HCT116 (cell line): ENCODE results near the gene ESRRA.

Experiments
- EGR1 ChIP-seq: IDR thresholded peaks from 2 replicates; pipeline ENCODE4 v1.6.1; 2012; ENCODE audit warnings: low read depth
- EZH2phosphoT487 ChIP-seq: fragments of 200-600 bp; IDR thresholded peaks from 2 replicates; pipeline ENCODE4 v1.6.1; 2018; ENCODE audit warnings: antibody characterized with exemption, borderline replicate concordance
- POLR2A ChIP-seq: IDR thresholded peaks from 2 replicates; pipeline ENCODE4 v1.7.0; 2011; ENCODE audit warnings: borderline replicate concordance; ENCODE audit not compliant: insufficient read depth, insufficient read length; ENCODE audit errors: extremely low read depth
- POLR2AphosphoS5 ChIP-seq: IDR thresholded peaks from 2 replicates; pipeline ENCODE4 v1.6.1; 2011; ENCODE audit warnings: mild to moderate bottlenecking, low read depth, low read length, moderate library complexity
- ZFX ChIP-seq: fragments of 450-650 bp; IDR thresholded peaks from 2 replicates; pipeline ENCODE4 v1.6.1; 2017
- ZNF274 ChIP-seq: fragments of 200-500 bp; sonication (Bioruptor generic); IDR thresholded peaks from 2 replicates; pipeline ENCODE4 v1.6.1; 2014; ENCODE audit warnings: mild to moderate bottlenecking, low read depth, low read length, inconsistent platforms
- TF ChIP-seq, protein P1 (sequence below): IDR thresholded peaks from 2 replicates; pipeline ENCODE4 v1.6.1; 2012
- TF ChIP-seq, protein P2 (sequence below), 3 experiments: fragments of 200-600 bp in 1 of 3; sonication (generic) in 1 of 3; IDR thresholded peaks in 2 of 3; conservative IDR thresholded peaks in 1 of 3; 2 replicates each; pipeline ENCODE4 v1.5.1; 2012 to 2017; ENCODE audit warnings: low read depth in 2 of 3, low read length in 2 of 3, antibody characterized with exemption in 1 of 3, borderline replicate concordance in 1 of 3, control low read depth in 1 of 3, mild to moderate bottlenecking in 1 of 3, mixed read lengths in 1 of 3, mixed run types in 1 of 3, moderate library complexity in 1 of 3; ENCODE audit not compliant: insufficient read depth in 1 of 3
- TF ChIP-seq, protein P3 (sequence below): IDR thresholded peaks from 2 replicates; pipeline ENCODE4 v1.6.1; 2012; ENCODE audit warnings: low read depth

DNA sequence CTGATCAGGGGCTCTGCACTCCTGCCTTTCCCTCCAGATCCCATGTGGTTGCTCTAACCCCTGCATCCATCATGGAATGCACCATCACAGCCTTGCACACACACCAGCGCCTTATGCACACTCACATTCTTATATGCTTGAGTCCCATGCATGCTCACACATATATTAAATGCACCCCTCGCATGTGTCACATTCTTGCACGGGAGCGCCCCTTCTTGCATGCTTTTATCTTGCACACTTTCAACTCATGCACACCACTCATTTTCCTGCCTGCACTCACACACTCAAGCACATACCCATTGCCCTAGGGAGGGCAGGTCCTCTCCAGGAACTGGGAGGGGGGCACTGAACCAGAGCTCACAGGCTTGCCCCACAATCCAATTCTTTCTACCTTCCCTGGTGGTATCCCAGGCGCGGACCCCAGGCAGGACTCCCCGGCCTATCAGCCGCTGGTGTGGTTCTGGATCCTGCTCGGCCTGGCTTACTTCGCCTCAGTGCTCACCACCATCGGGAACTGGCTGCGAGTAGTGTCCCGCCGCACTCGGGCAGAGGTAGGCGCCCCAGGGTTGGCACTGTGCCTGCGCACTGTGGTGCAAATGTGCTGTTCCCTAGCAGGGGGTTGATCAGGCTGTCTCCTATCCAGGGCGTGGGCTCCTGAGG lies 7.5 kb upstream of the ESRRA start:
- TF ChIP-seq, protein P1, sequence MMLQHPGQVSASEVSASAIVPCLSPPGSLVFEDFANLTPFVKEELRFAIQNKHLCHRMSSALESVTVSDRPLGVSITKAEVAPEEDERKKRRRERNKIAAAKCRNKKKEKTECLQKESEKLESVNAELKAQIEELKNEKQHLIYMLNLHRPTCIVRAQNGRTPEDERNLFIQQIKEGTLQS: no peak
- TF ChIP-seq, protein P2, sequence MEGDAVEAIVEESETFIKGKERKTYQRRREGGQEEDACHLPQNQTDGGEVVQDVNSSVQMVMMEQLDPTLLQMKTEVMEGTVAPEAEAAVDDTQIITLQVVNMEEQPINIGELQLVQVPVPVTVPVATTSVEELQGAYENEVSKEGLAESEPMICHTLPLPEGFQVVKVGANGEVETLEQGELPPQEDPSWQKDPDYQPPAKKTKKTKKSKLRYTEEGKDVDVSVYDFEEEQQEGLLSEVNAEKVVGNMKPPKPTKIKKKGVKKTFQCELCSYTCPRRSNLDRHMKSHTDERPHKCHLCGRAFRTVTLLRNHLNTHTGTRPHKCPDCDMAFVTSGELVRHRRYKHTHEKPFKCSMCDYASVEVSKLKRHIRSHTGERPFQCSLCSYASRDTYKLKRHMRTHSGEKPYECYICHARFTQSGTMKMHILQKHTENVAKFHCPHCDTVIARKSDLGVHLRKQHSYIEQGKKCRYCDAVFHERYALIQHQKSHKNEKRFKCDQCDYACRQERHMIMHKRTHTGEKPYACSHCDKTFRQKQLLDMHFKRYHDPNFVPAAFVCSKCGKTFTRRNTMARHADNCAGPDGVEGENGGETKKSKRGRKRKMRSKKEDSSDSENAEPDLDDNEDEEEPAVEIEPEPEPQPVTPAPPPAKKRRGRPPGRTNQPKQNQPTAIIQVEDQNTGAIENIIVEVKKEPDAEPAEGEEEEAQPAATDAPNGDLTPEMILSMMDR (IDR thresholded peaks at IDR 0.05 in 2 of 3, conservative IDR thresholded peaks at IDR 0.05 in 1 of 3; ENCODE audit: borderline replicate concordance in 1 of 3, insufficient read depth in 1 of 3, low read depth in 2 of 3, low read length in 2 of 3): no peak
- TF ChIP-seq POLR2AphosphoS5: no peak
- no peak for TF ChIP-seq POLR2A
- TF ChIP-seq EZH2phosphoT487: no peak
- TF ChIP-seq, protein P3, sequence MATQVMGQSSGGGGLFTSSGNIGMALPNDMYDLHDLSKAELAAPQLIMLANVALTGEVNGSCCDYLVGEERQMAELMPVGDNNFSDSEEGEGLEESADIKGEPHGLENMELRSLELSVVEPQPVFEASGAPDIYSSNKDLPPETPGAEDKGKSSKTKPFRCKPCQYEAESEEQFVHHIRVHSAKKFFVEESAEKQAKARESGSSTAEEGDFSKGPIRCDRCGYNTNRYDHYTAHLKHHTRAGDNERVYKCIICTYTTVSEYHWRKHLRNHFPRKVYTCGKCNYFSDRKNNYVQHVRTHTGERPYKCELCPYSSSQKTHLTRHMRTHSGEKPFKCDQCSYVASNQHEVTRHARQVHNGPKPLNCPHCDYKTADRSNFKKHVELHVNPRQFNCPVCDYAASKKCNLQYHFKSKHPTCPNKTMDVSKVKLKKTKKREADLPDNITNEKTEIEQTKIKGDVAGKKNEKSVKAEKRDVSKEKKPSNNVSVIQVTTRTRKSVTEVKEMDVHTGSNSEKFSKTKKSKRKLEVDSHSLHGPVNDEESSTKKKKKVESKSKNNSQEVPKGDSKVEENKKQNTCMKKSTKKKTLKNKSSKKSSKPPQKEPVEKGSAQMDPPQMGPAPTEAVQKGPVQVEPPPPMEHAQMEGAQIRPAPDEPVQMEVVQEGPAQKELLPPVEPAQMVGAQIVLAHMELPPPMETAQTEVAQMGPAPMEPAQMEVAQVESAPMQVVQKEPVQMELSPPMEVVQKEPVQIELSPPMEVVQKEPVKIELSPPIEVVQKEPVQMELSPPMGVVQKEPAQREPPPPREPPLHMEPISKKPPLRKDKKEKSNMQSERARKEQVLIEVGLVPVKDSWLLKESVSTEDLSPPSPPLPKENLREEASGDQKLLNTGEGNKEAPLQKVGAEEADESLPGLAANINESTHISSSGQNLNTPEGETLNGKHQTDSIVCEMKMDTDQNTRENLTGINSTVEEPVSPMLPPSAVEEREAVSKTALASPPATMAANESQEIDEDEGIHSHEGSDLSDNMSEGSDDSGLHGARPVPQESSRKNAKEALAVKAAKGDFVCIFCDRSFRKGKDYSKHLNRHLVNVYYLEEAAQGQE: no peak
- TF ChIP-seq EGR1: no peak
- no peak for TF ChIP-seq ZFX
- TF ChIP-seq ZNF274: no peak
